K562 (cell line): Measurements from ENCODE around the gene SMG6. TPM values are rescaled to one million over a fixed set of nuclear protein-coding genes. Genes with fewer than 3 reads are reported as not detected.

Experiments used
- ATAC-seq: fragments of 200-7000 bp; cut with Tn5 transposase; 3 replicates; pipeline ENCODE4 v1.9.1; 2020; ENCODE audit warnings: moderate library complexity
- BruUV-seq: library from RNA; stranded (reverse); fragments of 400-500 nt; replicated peaks from 2 replicates; lab custom pipeline; 2021; lab: Mats Ljungman, UMichigan
- CTCF ChIA-PET: fragments of 300-600 bp; formaldehyde crosslinking; extraction: SDS; loops from one replicate; lab custom pipeline; 2021; ENCODE audit warnings: low intra/inter-chr PET ratio; lab: Yijun Ruan, JAX
- POLR2A ChIA-PET: fragments of 300-600, 350-650 bp; sonication (Branson Sonifier 250); formaldehyde crosslinking; extraction: SDS; loops from one replicate; lab custom pipeline; 2021; ENCODE audit warnings: antibody characterized with exemption, inconsistent platforms; lab: Yijun Ruan, JAX
- DNase-seq, 4 experiments: peaks; one replicate each; pipeline versions ENCODE4 v3.0.0 to v3.0.0-alpha.2; 2011 to 2018; ENCODE audit warnings: low spot score in 3 of 4, mixed read lengths in 3 of 4; ENCODE audit errors: extremely low read depth in 1 of 4
- FAIRE-seq: peaks from 2 replicates; lab custom pipeline; 2011; peaks lifted over from hg19 to GRCh38; lab: Jason Lieb, UNC
- H2AFZ ChIP-seq: 2 replicates; pipeline ENCODE4 v1.6.0; 2011; ENCODE audit warnings: low read depth, low read length, control low read depth, inconsistent platforms
- H3K27ac ChIP-seq: fragments of 200-600 bp; 3 replicates; pipeline ENCODE4 v1.8.0; 2011; ENCODE audit warnings: low read depth, mild to moderate bottlenecking, control low read depth, inconsistent platforms, low read length, moderate library complexity, mixed read lengths; ENCODE audit errors: extremely low read depth
- H3K27me3 ChIP-seq, 2 experiments: fragments of 300-600 bp in 1 of 2; 2 replicates in 1 of 2; 3 replicates in 1 of 2; pipeline versions ENCODE4 v1.6.0 to v1.8.0; 2011; ENCODE audit warnings: inconsistent platforms in 2 of 2, low read length in 2 of 2, mild to moderate bottlenecking in 1 of 2, mixed read lengths in 1 of 2, moderate library complexity in 1 of 2; ENCODE audit not compliant: control insufficient read depth in 2 of 2, insufficient read depth in 2 of 2
- H3K36me3 ChIP-seq: fragments of 300-600 bp; 3 replicates; pipeline ENCODE4 v1.8.0; 2011; ENCODE audit warnings: mild to moderate bottlenecking, low read length, inconsistent platforms; ENCODE audit not compliant: control insufficient read depth, insufficient read depth
- H3K4me1 ChIP-seq, 2 experiments: fragments of 200-600 bp in 1 of 2; replicated peaks in 1 of 2; 2 replicates in 1 of 2; 3 replicates in 1 of 2; pipeline versions ENCODE4 v1.5.1 to v1.8.0; 2011; ENCODE audit warnings: inconsistent platforms in 2 of 2, low read length in 2 of 2, mild to moderate bottlenecking in 1 of 2, mixed read lengths in 1 of 2, moderate library complexity in 1 of 2; ENCODE audit not compliant: control insufficient read depth in 2 of 2, insufficient read depth in 2 of 2
- H3K4me2 ChIP-seq: 2 replicates; pipeline ENCODE4 v1.6.1; 2011; ENCODE audit warnings: low read length, control low read depth, inconsistent platforms, mixed read lengths; ENCODE audit not compliant: insufficient read depth
- H3K4me3 ChIP-seq: fragments of 200-600 bp; sonication (generic), shearing (Covaris generic); 2 replicates; pipeline ENCODE4 v1.5.1; 2016; ENCODE audit warnings: control low read depth, inconsistent platforms
- H3K79me2 ChIP-seq: fragments of 200-600 bp; 3 replicates; pipeline ENCODE4 v1.8.0; 2011; ENCODE audit warnings: low read length, inconsistent platforms; ENCODE audit not compliant: control insufficient read depth, insufficient read depth
- H3K9ac ChIP-seq, 2 experiments: 2 replicates each; pipeline versions ENCODE4 v1.6.0 to v1.6.1; 2011; ENCODE audit warnings: low read depth in 2 of 2, low read length in 2 of 2, control low read depth in 1 of 2, inconsistent platforms in 1 of 2, mild to moderate bottlenecking in 1 of 2, mixed read lengths in 1 of 2; ENCODE audit not compliant: insufficient read depth in 1 of 2
- H3K9me1 ChIP-seq: one replicate; pipeline ENCODE4 v1.6.0; 2011; ENCODE audit warnings: inconsistent platforms, mild to moderate bottlenecking, low read length, moderate library complexity; ENCODE audit not compliant: control insufficient read depth, insufficient read depth
- H3K9me3 ChIP-seq: replicated peaks from 2 replicates; pipeline ENCODE4 v1.5.1; 2011; ENCODE audit warnings: low read depth, low read length, inconsistent platforms; ENCODE audit not compliant: control insufficient read depth, insufficient read depth
- H4K20me1 ChIP-seq: replicated peaks from 2 replicates; pipeline ENCODE4 v1.6.1; 2011; ENCODE audit warnings: low read length, inconsistent platforms, mixed read lengths; ENCODE audit not compliant: control insufficient read depth, insufficient read depth
- ETS1 ChIP-seq: conservative IDR thresholded peaks from 2 replicates; pipeline ENCODE4 v1.6.1; 2011; ENCODE audit warnings: low read depth, mild to moderate bottlenecking, low read length; ENCODE audit not compliant: control insufficient read depth
- FOXJ2 ChIP-seq: fragments of 200-800 bp; sonication (Bioruptor generic); IDR thresholded peaks from 2 replicates; pipeline ENCODE4 v1.6.1; 2016; ENCODE audit warnings: missing genetic modification characterization, missing compliant biosample characterization
- HCFC1 ChIP-seq: IDR thresholded peaks from 2 replicates; pipeline ENCODE4 v1.6.1; 2012; ENCODE audit warnings: low read depth, low read length, improper control_type of control experiment
- JUND ChIP-seq, 2 experiments: IDR thresholded peaks; 2 replicates in 1 of 2; 3 replicates in 1 of 2; pipeline ENCODE4 v1.6.1; 2011; ENCODE audit warnings: borderline replicate concordance in 2 of 2, low read depth in 2 of 2, low read length in 2 of 2, improper control_type of control experiment in 1 of 2, missing biosample characterization in 1 of 2, missing genetic modification characterization in 1 of 2, missing genetic modification reagents in 1 of 2
- KLF10 ChIP-seq: fragments of 250-450 bp; sonication (Bioruptor Pico); IDR thresholded peaks from 2 replicates; pipeline ENCODE4 v1.6.1; 2021; ENCODE audit warnings: matching md5 sums
- SETDB1 ChIP-seq: IDR thresholded peaks from one replicate; pipeline ENCODE4 v1.6.1; 2012; ENCODE audit warnings: low read length, control low read depth, inconsistent platforms
- YBX1 ChIP-seq: fragments of 450-650 bp; IDR thresholded peaks from 2 replicates; pipeline ENCODE4 v1.7.1; 2016; ENCODE audit warnings: mild to moderate bottlenecking
- ZC3H4 ChIP-seq: sonication (generic); formaldehyde crosslinking; IDR thresholded peaks from 2 replicates; pipeline ENCODE4 v1.9.0; 2021; ENCODE audit warnings: missing genetic modification reagents, borderline replicate concordance
- WGBS: fragments of 100-300 bp; shearing (Covaris generic); methylation state at CpG from one replicate; pipeline ENCODE4 v1.1.6; 2016; ENCODE audit warnings: low coverage, mixed read lengths; ENCODE audit not compliant: insufficient coverage; ENCODE audit errors: missing lambda C conversion rate; 5-methylcytosine and 5-hydroxymethylcytosine counted together
- in situ Hi-C: fragments of 300-500 bp; cut with MboI; formaldehyde crosslinking; loops from 4 replicates; pipeline ENCODE4 v1.15.0; 2018; ENCODE audit warnings: inconsistent platforms, mixed read lengths
- intact Hi-C: fragments of 100-400 bp; cut with micrococcal nuclease; formaldehyde crosslinking; loops from 2 replicates; pipeline ENCODE4 v1.14.2; 2022
- polyA plus RNA-seq, 8 experiments: library from polyadenylated mRNA; depleted of rRNA in 4 of 8; stranded (reverse) in 5 of 8; unstranded in 3 of 8; fragments of >200 nt; fragmentation: Nextera tagmentation in 2 of 8; fragmentation: Illumina TruSeq in 1 of 8; extraction: Ambion mirVana in 2 of 8; extraction: Trizol in 1 of 8; gene quantifications; 2 replicates each; pipeline versions ENCODE4 v1.2.1 to v1.2.3, GENCODE V29; 2011 to 2014; ENCODE audit warnings: inconsistent platforms in 1 of 8, missing spikeins in 1 of 8
- total RNA-seq, 7 experiments: library from RNA; depleted of rRNA in 6 of 7; stranded (reverse); fragments of >200 nt in 6 of 7; fragmentation: Illumina TruSeq in 2 of 7; extraction: Trizol in 2 of 7; gene quantifications; 2 replicates each; pipeline versions ENCODE4 v1.2.1 to v1.2.3, GENCODE V29; 2011 to 2021; ENCODE audit warnings: low replicate concordance in 1 of 7
- TF ChIP-seq, protein P1 (sequence below): sonication (generic); IDR thresholded peaks from 2 replicates; pipeline ENCODE4 v1.6.1; 2016

The SMG6 gene
- total and polyA plus RNA-seq, 9 of the 15 experiments (the other 6 are each of a cell fraction or from before 2014, with no cell fraction given), result 0.44 to 13.9 (median 6.0) TPM

DNA sequence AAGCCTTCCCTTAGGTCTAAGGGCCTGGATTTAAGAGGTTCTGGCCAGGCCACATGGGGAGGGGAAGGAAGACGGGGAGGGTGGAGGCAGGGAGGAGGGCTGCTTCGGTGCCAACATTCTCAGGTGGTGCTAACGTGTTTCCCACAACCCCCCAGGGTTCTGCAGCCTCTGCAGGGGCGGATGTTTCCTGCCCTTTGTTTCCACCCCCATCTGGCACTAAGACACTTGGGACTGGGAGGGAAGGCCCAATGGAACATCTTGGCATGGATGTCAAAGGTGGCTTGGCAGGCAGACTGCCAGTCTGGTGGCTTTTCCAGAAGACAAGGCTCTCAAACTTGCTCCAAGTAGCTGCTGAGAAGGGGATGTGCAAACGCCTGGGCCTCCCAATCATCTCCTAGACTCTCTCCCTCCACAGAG, 236.0 kb downstream of the SMG6 start:
- H3K9ac ChIP-seq, result no peak overlapping the region
- H4K20me1 ChIP-seq, result no peaks in the 10 kb centered on the region
- H3K9me1 ChIP-seq, result no peaks in the 10 kb centered on the region
- BruUV-seq, result no TSS peak
- POLR2A ChIA-PET, result interaction anchor here (1.1 kb wide), 1 partner anchor 10 kb away, joined by 4 read pairs; no protein-coding TSS in a partner anchor
- H3K36me3 ChIP-seq, result peaks cover 21% of the 10 kb centered on the region; the same call in 2 of the 3 replicates
- no peak overlapping the region for H3K4me3 ChIP-seq
- 61% methylated on average over 3 of the region's 5 CpGs for WGBS
- H3K4me1 ChIP-seq, result peaks cover 0 to 9% of the 10 kb centered on the region in 2 experiments; a peak in 2 of 5 replicates
- CTCF ChIA-PET, result no interaction called here
- H2AFZ ChIP-seq, result no peak overlapping the region
- no peaks in the 10 kb centered on the region for H3K9me3 ChIP-seq
- FAIRE-seq, result no peak
- in situ Hi-C loops (loop anchor here (10.0 kb wide), 1 partner anchor 177 kb away; no protein-coding TSS in a partner anchor), intact Hi-C loops (no loop called here)
- DNase-seq, result no peak
- ATAC-seq, result no peak
- TF ChIP-seq, protein P1, sequence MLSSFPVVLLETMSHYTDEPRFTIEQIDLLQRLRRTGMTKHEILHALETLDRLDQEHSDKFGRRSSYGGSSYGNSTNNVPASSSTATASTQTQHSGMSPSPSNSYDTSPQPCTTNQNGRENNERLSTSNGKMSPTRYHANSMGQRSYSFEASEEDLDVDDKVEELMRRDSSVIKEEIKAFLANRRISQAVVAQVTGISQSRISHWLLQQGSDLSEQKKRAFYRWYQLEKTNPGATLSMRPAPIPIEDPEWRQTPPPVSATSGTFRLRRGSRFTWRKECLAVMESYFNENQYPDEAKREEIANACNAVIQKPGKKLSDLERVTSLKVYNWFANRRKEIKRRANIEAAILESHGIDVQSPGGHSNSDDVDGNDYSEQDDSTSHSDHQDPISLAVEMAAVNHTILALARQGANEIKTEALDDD, result no peak
- TF ChIP-seq JUND (IDR thresholded peaks at IDR 0.05; ENCODE audit: borderline replicate concordance, low read depth, low read length), result no peak
- no peak for TF ChIP-seq JUND (tag; IDR thresholded peaks at IDR 0.05; ENCODE audit: borderline replicate concordance, low read depth, low read length)
- TF ChIP-seq, all 486 proteins: peak for 0
- Histone ChIP-seq H3K4me2 (no peak overlapping the region), H3K27ac (no peak overlapping the region), H3K27me3 (no peaks in the 10 kb centered on the region), H3K79me2 (no peaks in the 10 kb centered on the region)

GRCh38 chr17:2067048-2067561, 236.5 kb downstream of the SMG6 start:
- intact Hi-C loops (no loop called here), in situ Hi-C loops (loop anchor here (10.0 kb wide), 1 partner anchor 178 kb away; no protein-coding TSS in a partner anchor)
- Histone ChIP-seq H3K27me3 (no peaks in the 10 kb centered on the region), H3K4me2 (no peak overlapping the region), H3K9ac (no peak overlapping the region), H2AFZ (no peak overlapping the region), H3K9me3 (no peaks in the 10 kb centered on the region), H3K27ac (no peak overlapping the region), H3K9me1 (no peaks in the 10 kb centered on the region), H3K36me3 (peaks cover 21% of the 10 kb centered on the region; the same call in 2 of the 3 replicates), H3K4me1 (peaks cover 0 to 12% of the 10 kb centered on the region in 2 experiments; a peak in 2 of 5 replicates), H3K4me3 (no peak overlapping the region), H4K20me1 (no peaks in the 10 kb centered on the region), H3K79me2 (no peaks in the 10 kb centered on the region)
- FAIRE-seq (no peak), ATAC-seq (no peak), DNase-seq (no peak)
- TF ChIP-seq FOXJ2 (tag) (no peak), KLF10 (CRISPR knock-in tag) (no peak), ZC3H4 (CRISPR knock-in tag) (no peak), SETDB1 (no peak), YBX1 (no peak), HCFC1 (no peak), ETS1 (no peak)
- POLR2A ChIA-PET, result no interaction called here
- CTCF ChIA-PET, result no interaction called here
- WGBS, result 77% methylated on average over 9 of the region's 14 CpGs
- BruUV-seq, result no TSS peak
